NOMO-1 (cell line): Measurements from ENCODE around the gene SSR1.
A peak's percentile ranks its signal among the peaks of the same experiment; 100 is the strongest.

Experiments used
- DNase-seq, 2 experiments: peaks; one replicate each; lab custom pipeline; 2025; ENCODE audit not compliant: unreplicated experiment in 2 of 2; lab: John Stamatoyannopoulos, UW

The SSR1 gene

DNA sequence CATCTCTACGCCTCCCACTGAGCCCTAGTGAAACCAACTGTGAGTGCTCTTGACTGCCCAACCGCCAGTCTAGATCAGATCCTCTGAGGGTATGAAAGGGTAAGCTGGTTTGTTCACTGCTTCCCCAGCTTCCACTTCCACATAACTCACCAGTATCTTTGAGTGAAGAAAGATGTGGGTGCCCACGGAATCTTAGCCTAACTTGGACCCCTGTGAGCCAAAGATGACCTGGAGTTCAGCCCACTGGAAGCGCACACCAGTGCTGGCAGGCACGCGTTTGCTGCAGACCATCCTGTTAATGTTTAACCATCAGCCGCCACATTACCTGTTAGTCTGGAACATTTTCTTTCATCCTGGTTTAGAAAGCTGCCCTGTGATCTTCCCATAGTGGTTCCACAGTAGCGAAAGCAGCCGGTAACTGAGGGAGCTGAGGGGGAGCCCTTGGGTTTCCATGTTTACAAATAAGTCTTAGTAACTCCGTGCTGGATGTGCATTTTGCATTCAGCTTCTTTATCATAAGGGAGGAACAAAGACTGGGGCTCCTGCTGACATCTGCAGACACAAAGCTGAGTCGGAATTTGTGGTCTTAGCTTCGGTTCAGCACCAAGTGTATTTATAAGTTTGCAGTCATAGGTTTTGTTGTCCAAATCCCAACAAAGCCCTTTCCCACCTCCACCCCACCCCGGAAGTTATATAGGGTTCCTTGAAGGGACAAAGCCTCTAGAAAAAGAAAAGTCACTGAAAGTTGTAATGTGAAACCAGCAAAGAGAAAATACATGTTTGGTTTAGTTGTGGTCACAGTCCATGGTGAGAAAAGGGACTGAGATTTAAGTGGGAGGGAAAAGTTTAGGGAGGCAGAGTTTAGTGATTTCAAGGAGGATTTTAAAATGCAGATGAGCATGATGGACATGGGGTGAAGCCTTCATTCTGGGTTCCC, 71.0 kb downstream of the SSR1 start:
- DNase-seq = no peak

DNA sequence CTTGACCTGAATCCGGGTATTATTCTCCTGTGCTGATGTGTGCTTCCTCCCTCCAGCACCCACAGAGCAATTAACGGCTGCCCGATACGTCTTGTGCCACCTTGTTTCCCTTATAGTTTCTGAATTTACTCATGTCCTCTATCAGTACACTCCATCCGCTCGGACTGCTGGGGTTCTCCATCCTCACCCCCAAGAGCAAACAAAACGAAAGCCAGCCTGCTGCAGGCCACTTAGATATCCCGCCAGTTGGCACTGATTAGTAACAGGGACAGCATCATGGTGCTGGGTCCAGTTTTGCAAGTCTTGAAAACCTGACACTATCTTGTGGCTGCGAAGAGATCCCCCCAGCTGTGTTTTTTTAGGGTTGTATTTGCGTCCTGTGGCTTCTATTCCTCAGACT, 71.8 kb downstream of the SSR1 start:
- no peak for DNase-seq

DNA sequence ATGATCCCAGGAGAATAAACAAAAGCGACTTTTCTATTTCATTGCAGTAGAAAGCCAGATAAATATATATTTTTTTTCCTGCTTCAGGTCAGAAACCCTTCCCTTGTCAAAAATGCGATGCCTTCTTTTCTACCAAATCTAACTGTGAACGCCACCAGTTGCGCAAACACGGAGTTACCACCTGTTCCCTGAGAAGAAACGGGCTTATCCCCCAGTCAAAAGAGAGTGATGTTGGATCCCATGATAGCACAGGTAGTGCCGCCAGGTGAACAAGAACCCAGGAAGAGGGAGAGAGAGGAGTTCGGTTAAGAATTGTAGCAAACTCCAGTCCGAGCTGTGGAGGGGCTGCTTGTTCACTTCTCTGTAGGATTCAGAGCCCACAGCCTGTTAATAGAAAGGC, 72.6 kb downstream of the SSR1 start:
- DNase-seq = no peak

DNA sequence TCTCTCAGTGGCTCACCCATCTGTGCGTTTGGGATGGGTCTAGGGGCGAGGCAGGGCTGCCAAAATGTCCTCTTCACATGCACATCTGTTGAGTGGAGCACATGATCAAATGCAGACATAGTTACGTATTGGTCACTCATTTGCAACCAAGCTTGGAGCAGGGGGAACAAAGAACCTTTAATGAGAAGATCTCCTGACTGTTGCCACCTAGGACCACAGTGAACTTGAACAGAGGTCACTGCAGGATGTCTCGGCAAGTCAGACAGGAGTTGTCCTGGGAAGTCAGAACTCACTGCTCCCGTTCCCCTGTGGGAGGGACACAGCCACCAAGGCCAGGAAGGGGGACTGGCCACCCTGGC, 73.4 kb downstream of the SSR1 start:
- DNase-seq = no peak

DNA sequence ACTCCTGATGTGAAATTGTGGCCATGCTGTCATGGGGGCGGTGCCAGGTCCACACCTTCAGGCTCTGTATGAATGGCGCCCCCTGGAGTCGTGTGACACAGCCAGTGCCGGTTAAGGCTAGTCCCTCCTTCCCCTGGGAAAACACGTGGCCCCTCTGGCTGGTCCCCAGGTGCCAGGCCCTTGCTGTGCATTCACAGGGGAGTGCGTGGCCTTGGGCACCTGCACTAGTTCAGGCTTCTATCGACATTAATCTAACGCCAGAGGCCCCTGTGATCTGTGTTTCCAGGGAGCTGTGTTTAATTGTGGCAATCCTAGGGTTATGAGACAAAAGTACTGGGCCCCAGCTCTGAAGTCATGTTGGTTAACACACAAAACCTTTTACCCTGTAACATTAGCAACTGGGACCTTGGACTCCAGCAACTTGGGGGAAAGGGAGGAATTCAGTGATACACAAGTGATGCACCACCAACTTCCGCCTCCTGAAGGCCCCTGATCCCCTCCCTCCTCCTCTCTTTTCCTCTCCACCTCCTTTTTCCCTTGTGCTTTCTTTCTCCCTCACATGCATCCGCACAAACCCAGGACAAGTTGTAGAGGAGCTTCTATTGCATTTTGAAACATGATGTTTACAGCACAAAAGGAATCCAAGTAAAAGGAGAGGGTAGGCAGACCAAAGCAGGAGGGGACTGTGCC, 74.0 kb downstream of the SSR1 start:
- peak; percentile 28 to 36 for DNase-seq

DNA sequence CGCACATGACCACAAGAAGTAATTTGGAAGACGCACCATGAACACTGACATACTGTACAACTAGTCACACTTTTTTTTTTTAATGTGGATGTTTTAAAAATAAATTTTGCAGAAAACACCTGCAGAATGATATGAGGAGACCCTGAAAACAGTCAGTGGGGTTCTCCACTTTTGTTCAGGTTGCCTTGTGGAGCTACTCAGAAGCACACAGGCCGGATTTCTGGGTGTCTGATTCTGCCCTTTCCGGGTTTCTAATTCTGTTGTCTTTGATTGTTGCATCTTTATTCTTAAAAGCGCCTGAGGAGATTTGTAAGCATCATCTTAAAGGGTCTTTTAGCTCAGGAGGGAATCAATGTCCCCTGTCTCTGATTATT, 74.5 kb downstream of the SSR1 start:
- DNase-seq = no peak

DNA sequence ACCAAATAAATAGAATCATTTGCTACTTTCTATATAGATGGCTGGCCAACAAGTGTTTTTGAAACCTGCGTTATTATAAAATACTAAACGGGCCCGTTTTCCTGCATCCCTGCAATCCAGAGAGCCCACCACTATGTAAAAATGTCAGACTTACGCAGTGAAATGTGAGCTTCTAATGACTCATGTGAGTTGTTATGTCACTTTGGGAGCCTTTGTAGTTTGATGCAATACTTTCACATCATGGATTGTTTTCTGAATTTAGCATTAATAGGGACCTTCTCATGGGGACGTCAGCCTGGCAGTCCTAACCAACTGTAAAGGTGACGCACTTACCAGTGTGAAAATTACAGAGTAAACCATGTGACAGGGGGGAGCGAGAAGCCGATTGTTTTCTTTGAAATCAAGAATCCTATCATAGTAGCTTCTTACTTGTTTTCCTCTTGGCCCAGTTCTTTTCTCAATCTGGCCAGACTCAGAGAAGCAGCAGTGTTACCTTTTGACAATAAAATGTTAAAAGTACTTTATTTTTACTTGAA, 75.3 kb downstream of the SSR1 start:
- no peak for DNase-seq

DNA sequence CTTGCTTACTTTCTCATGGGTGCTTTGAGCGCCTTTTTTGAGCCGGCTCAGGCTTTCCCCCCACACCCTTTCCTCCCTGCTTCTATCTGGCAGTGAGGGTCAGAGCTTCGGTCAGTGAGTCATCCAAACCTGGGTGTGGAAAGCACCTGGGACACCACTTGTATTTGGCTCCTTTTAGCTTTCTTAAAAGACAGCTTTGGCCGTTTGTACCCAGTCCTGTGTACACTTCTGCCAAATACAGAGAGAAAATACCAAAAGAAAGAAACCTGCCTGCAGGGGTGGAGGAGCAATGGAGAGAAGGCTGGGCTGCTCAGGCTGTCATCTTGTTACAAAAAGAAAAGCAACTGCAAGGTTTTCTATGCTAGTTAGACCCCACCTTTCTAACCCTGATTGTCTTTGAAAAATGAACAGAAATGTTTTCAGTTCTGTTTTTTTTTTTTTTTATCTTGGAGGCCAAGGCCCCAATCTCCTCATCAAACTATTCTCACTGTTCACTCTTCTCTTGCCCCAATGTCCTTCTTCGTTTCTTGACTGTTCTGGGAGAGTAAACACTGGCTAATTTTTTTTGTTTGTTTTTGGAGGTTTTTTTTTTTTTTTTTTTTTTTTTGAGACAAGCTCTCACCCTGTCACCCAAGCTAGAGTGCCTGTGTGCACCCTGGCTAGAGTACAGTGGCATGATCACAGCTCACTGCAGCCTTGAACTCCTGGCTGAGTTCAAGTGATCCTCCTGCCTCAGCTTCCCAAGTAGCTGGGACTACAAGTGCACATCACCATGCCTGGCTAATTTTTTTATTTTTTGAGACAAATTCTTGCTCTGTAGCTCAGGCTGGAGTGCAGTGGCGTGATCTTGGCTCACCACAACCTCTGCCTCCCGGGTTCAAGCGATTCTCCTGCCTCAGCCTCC, 76.4 kb downstream of the SSR1 start:
- DNase-seq = no peak

DNA sequence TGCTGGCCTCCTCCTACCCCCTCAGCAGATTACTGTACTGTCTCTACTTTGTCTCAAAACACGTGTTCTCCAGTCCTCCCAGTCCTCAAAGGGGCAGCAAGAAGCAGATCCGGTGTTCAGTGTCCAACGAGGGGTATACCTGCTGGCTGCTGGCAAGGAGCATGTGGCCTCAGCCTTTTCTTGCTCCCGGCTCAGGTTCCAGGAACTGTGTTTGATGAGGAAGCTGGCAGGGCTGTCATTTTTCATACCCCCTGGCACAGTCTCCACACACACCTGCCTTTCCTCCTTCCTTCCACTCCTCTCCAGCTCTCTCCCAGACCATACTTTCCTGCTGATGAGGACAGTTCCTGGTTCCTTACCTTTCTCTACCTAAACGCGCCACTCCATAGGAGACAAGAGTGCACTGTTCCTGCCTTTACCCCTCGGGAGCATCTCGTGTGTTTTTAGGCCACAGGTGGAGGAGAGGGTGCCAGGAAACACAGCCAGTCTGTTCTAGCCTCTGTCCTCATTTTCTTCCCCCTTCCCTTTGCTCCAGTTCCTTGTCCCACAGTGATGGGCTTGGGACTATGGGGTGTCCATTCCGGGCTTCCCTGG, 77.2 kb downstream of the SSR1 start:
- DNase-seq = no peak

DNA sequence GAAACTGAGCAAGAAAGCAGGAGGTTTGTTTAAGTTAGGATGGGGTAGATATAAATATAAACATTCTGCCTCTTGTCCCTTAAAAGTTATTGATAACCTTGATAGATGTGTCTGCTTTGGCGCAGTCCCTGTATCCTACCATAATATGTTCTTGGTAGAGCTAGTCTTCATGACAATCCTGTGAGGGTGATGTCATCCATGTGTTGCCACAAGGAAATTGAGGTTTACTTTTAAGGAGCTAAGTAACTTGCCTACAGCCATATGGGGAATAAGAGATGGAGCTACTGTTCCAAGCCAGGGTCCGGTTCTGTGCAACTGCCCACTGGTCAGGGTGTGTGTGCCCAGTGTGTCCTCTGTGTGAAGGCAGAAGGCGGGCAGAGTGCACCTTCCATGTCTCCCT, 78.5 kb downstream of the SSR1 start:
- no peak for DNase-seq

DNA sequence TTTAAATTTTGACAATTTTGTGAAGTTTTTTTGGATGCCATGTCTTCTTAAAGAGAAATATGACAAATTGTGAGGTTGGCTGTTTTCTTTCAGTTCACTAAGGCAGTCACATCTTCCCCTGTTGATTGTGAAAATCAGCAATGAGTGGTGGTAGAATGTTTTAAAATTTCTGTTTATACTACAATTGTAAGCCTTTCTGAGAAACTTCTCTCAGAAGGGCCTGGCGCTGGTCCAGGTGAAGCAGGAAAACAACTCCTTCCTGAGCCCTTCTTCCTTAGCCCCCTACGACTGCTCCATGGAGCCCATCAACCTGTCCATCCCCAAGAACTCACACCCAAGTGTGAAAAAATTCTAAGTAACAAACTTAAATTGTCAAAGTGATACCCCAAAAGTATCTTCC, 80.6 kb downstream of the SSR1 start:
- no peak for DNase-seq

DNA sequence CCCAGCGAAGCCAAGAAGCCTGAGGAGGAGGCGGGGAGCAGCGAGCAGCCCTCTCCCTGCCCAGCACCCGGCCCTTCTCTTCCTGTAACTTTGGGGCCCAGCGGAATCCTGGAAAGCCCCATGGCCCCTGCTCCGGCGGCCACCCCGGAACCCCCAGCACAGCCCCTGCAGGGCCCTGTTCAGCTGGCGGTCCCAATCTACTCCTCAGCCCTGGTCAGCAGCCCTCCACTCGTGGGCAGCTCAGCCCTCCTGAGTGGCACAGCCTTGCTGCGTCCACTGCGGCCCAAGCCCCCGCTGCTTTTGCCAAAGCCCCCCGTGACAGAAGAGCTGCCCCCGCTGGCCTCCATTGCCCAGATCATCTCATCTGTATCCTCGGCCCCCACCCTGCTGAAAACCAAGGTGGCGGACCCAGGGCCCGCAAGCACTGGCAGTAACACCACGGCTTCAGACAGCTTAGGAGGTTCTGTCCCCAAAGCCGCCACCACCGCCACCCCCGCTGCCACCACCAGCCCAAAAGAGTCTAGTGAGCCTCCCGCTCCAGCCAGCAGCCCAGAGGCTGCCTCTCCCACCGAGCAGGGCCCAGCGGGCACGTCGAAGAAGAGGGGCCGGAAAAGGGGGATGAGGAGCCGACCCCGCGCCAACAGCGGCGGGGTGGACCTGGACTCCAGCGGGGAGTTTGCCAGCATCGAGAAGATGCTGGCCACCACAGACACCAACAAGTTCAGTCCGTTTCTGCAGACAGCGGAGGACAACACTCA, 81.9 kb downstream of the SSR1 start:
- DNase-seq = no peak

DNA sequence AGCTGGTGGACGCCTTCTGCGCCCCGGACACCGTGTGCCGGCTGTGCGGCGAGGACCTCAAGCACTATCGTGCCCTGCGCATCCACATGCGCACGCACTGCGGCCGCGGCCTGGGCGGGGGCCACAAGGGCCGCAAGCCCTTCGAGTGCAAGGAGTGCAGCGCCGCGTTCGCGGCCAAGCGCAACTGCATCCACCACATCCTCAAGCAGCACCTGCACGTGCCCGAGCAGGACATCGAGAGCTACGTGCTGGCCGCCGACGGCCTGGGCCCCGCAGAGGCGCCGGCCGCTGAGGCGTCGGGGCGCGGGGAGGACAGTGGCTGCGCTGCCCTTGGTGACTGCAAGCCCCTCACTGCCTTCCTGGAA, 82.7 kb downstream of the SSR1 start:
- DNase-seq = no peak

DNA sequence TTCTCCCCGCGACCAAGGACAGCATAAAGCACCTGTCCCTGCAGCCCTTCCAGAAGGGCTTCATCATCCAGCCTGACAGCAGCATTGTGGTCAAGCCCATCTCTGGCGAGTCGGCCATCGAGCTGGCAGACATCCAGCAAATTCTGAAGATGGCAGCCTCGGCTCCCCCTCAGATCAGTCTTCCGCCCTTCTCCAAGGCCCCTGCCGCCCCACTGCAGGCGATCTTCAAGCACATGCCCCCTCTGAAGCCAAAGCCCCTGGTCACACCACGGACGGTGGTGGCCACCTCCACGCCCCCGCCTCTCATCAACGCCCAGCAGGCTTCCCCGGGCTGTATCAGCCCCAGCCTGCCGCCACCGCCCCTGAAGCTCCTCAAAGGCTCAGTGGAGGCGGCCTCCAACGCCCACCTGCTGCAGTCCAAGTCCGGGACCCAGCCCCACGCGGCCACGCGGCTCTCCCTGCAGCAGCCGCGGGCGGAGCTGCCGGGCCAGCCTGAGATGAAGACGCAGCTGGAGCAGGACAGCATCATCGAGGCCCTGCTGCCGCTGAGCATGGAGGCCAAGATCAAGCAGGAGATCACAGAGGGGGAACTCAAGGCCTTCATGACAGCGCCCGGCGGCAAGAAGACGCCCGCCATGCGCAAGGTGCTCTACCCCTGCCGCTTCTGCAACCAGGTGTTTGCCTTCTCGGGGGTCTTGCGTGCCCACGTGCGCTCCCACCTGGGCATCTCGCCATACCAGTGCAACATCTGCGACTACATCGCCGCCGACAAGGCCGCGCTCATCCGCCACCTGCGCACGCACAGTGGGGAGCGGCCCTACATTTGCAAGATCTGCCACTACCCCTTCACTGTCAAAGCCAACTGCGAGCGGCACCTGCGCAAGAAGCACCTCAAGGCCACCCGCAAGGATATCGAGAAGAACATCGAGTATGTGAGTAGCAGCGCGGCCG, 83.3 kb downstream of the SSR1 start:
- DNase-seq = no peak

DNA sequence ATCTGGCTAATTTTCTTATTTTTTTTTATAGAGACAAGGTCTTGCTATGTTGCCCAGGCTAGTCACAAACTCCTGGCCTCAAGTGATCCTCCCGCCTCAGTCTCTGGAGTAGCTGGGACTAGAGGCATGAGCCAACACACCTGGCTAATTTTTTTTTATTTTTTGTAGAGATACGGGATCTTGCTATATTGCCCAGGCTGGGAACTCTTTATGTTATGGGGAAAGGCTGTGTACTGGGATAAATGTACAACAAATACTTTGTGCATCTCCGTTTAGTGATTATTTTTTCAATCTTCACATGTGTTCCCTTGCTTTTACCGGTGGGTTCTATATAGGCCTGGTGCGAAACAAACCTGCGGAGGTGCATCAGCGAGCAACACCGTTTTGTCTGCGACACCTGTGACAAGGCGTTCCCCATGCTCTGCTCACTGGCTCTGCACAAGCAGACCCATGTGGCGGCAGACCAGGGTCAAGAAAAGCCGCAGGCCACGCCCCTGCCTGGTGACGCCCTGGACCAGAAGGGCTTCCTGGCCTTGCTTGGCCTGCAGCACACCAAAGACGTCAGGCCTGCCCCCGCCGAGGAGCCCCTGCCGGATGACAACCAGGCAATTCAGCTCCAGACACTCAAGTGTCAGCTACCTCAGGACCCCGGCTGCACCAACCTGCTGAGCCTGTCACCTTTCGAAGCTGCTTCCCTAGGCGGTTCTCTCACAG, 84.2 kb downstream of the SSR1 start:
- DNase-seq = no peak

DNA sequence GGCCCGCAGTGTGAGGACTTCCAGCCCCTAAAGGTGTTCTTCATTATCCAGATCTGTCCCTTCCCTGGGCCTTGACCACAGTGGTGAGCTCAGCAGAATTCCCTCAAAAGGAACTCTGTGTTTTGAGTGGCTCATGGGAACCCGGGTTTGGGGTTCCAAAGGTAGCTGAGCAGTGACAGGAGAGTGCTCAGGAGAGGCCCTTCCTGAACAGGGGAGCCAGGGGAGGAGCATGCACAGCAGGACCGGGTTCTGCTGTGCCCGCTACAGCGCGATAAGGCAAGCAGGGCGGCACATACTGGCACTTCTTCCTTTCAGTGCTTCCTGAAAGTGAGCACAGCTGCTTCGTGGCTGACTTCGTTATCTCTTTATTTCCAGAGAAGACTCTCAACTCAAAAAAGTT, 88.3 kb downstream of the SSR1 start:
- no peak for DNase-seq

DNA sequence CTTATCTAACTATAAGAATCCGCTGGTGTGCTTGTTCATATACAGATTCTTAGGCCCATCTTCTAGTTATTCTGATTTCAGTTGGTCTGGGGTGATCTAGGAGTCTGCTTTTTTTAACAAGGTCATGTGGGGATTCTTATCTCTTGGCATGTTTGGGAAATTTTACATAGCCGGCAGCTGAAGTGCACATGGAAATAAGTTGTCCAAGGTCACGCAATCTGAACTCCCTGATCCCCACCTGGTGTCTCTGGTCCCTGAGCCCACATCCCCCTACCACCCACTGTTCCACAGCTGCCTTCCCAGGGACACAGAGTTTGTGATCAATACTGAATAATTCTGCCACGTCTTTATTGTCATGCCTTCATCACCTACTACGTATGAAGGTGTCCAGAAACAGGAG, 90.8 kb downstream of the SSR1 start:
- no peak for DNase-seq

DNA sequence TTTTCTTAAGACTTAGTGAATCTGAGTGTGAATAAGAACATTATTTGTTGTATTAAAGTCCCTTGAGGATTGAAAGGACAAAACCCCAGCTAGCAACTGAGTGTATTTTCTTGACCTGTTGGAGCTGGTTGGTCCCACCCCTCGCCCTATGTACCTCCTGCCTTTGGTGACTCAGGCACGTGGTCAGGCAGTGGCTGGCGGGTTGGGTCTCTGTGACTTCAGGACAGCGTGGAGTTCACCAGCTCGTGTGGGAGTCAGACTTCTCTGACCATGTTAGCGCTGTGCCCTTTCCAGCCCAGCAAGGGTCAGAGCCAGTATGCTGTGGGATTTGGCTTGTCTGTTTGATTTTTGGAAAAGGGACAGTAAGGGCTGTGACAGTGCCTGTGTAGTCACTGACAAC, 93.7 kb downstream of the SSR1 start:
- DNase-seq = no peak
